Measurements from ENCODE around the gene SCMH1. TPM values are rescaled to one million over a fixed set of nuclear protein-coding genes. Genes with fewer than 3 reads are reported as not detected.

Gene SCMH1
- total RNA-seq, 1 experiment from 2014 or later, result 19.4 TPM

DNA sequence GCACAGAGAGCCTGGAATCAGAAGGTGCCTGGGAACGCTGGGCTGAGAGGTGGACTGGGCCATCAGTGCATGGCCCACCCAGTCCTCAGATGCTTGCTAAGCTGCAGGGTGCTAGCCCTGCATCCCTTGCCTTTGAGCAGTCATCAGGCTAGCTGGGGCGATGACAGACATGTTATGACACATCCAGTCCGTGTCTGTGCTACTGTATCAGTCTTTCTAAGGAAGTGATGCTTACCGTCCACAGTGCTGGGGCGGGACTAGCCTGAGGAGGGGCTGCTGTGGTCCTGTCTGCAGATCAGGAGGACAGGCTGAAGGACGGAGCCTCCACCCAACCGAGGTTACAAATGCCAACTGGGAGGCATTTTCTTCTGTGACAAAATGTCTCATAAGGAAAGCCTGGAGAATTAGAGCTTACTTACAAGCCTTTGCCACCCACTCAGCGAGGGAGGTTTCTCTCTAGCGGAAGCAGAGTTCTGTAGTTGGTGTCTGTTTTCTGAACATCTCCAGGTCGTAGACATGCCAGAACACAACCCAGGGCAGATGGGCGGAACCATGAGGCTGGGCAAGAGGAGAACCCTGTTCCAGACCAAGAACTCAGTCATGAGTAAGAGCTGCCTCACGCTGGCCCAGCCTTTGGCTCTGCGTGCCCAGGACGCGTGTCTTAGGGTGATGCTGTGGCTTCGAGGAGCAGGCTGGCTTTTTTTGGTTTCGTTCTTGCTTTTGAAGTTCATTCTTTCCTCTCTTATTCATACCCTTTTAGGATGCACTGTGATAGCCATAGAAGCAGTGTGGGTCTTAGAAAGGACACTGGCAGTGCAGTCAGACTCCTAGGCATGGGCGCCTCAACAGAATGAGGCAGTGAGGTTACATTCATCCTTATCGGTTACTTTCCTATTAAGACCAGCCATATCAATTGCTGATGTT lies 234.9 kb downstream of the SCMH1 start (continued):
- TF ChIP-seq, protein P1, sequence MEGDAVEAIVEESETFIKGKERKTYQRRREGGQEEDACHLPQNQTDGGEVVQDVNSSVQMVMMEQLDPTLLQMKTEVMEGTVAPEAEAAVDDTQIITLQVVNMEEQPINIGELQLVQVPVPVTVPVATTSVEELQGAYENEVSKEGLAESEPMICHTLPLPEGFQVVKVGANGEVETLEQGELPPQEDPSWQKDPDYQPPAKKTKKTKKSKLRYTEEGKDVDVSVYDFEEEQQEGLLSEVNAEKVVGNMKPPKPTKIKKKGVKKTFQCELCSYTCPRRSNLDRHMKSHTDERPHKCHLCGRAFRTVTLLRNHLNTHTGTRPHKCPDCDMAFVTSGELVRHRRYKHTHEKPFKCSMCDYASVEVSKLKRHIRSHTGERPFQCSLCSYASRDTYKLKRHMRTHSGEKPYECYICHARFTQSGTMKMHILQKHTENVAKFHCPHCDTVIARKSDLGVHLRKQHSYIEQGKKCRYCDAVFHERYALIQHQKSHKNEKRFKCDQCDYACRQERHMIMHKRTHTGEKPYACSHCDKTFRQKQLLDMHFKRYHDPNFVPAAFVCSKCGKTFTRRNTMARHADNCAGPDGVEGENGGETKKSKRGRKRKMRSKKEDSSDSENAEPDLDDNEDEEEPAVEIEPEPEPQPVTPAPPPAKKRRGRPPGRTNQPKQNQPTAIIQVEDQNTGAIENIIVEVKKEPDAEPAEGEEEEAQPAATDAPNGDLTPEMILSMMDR (IDR thresholded peaks at IDR 0.05), result no peak
- TF ChIP-seq GABPB1 (CRISPR knock-in tag; IDR thresholded peaks at IDR 0.05), result no peak
- no peak for TF ChIP-seq KAT7 (CRISPR knock-in tag; IDR thresholded peaks at IDR 0.05; ENCODE audit: borderline replicate concordance)
- no peak for TF ChIP-seq ATF1 (CRISPR knock-in tag; IDR thresholded peaks at IDR 0.05)
- no peak for TF ChIP-seq SP1 (CRISPR knock-in tag; conservative IDR thresholded peaks at IDR 0.05)
- no peak for TF ChIP-seq ZNF416 (CRISPR knock-in tag; IDR thresholded peaks at IDR 0.05)
- TF ChIP-seq, protein P2, sequence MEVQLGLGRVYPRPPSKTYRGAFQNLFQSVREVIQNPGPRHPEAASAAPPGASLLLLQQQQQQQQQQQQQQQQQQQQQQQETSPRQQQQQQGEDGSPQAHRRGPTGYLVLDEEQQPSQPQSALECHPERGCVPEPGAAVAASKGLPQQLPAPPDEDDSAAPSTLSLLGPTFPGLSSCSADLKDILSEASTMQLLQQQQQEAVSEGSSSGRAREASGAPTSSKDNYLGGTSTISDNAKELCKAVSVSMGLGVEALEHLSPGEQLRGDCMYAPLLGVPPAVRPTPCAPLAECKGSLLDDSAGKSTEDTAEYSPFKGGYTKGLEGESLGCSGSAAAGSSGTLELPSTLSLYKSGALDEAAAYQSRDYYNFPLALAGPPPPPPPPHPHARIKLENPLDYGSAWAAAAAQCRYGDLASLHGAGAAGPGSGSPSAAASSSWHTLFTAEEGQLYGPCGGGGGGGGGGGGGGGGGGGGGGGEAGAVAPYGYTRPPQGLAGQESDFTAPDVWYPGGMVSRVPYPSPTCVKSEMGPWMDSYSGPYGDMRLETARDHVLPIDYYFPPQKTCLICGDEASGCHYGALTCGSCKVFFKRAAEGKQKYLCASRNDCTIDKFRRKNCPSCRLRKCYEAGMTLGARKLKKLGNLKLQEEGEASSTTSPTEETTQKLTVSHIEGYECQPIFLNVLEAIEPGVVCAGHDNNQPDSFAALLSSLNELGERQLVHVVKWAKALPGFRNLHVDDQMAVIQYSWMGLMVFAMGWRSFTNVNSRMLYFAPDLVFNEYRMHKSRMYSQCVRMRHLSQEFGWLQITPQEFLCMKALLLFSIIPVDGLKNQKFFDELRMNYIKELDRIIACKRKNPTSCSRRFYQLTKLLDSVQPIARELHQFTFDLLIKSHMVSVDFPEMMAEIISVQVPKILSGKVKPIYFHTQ (CRISPR knock-in tag; IDR thresholded peaks at IDR 0.05), result no peak
- TF ChIP-seq GTF2I (CRISPR knock-in tag; conservative IDR thresholded peaks at IDR 0.05), result no peak
- no peak for TF ChIP-seq NR2C2 (CRISPR knock-in tag; IDR thresholded peaks at IDR 0.05)

DNA sequence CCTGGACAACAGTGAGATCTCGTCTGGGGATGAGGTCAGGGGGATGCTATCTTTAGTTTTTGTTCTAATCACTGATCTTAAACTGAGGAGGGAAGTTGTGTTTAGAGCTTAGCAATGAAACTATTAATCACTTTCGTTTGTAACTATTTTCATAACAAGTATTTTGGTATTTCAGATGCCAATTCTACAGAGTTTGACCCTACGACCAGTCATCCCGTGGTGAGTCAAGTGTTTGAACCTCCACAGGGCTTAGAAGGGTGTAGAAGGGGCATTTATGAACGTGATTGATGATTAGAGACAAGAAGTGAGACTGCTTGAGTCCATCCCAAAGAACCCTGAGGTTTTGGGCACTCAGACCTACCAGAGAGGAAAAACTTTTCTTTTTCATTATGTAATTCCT lies 236.2 kb downstream of the SCMH1 start:
- Mint-ChIP-seq H3K36me3 (peaks cover 91% of the 10 kb centered on the region), H3K27me3 (ENCODE audit: low read depth) (no peaks in the 10 kb centered on the region), H3K9me3 (no peaks in the 10 kb centered on the region), H3K27ac (no peak overlapping the region), H3K4me1 (no peaks in the 10 kb centered on the region), H3K4me3 (no peak overlapping the region)
- TF ChIP-seq GTF2I (CRISPR knock-in tag; conservative IDR thresholded peaks at IDR 0.05), result no peak
- no peak for TF ChIP-seq MYBL2 (CRISPR knock-in tag; IDR thresholded peaks at IDR 0.05)
- ChIA-PET CTCF (no interaction called here), POLR2A (no interaction called here)
- DNase-seq (ENCODE audit: low spot score) (no peak), ATAC-seq (no peak)

DNA sequence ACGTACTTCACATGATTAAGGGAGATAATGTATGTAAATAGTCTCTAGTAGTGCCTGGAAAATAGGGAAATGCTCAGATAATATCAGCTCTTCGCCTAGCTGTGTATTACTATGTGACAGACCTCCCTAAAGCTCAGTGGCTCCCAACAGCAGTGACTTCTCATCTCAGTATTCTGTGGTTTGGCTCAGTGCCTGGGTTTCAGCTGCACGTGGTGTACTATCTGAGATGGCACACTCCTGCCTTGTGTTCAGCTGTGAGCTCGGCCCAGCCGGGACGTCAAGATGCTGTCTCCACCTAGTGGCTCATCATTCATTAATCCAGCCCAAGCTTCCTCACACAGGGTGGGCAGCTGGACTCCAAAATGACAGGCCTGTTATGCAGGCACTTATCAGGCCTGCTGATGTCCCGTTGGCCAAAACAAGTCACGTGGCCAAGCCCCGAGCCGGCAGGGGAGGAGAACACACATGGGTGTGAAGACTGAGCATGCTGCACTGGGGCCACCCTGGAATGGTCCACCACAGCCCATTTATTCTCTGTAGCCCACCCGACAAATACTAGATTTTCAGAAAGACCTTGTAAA lies 238.4 kb downstream of the SCMH1 start:
- H3K36me3 Mint-ChIP-seq, result peaks cover 87% of the 10 kb centered on the region
- H3K4me1 Mint-ChIP-seq, result no peaks in the 10 kb centered on the region
- no peak overlapping the region for H3K27ac Mint-ChIP-seq
- peak; percentile 80 for ATAC-seq
- no peak for DNase-seq (ENCODE audit: low spot score)
- H3K27me3 Mint-ChIP-seq (ENCODE audit: low read depth), result no peaks in the 10 kb centered on the region
- no peaks in the 10 kb centered on the region for H3K9me3 Mint-ChIP-seq
- no peak overlapping the region for H3K4me3 Mint-ChIP-seq
- POLR2A ChIA-PET, result no interaction called here
- CTCF ChIA-PET, result interaction anchor here (0.8 to 1.9 kb wide), 4 partner anchors 16 to 51 kb away, joined by 3 to 8 read pairs (median 4); partner anchors contain the start of gene SLFNL1
- TF ChIP-seq, protein P1 (IDR thresholded peaks at IDR 0.05), result no peak
- TF ChIP-seq, protein P3, sequence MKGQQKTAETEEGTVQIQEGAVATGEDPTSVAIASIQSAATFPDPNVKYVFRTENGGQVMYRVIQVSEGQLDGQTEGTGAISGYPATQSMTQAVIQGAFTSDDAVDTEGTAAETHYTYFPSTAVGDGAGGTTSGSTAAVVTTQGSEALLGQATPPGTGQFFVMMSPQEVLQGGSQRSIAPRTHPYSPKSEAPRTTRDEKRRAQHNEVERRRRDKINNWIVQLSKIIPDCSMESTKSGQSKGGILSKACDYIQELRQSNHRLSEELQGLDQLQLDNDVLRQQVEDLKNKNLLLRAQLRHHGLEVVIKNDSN (CRISPR knock-in tag; IDR thresholded peaks at IDR 0.05), result no peak
- TF ChIP-seq MXD4 (CRISPR knock-in tag; IDR thresholded peaks at IDR 0.05; ENCODE audit: borderline replicate concordance), result no peak
- TF ChIP-seq FOXK1 (CRISPR knock-in tag; IDR thresholded peaks at IDR 0.05), result no peak
- TF ChIP-seq, protein P4, sequence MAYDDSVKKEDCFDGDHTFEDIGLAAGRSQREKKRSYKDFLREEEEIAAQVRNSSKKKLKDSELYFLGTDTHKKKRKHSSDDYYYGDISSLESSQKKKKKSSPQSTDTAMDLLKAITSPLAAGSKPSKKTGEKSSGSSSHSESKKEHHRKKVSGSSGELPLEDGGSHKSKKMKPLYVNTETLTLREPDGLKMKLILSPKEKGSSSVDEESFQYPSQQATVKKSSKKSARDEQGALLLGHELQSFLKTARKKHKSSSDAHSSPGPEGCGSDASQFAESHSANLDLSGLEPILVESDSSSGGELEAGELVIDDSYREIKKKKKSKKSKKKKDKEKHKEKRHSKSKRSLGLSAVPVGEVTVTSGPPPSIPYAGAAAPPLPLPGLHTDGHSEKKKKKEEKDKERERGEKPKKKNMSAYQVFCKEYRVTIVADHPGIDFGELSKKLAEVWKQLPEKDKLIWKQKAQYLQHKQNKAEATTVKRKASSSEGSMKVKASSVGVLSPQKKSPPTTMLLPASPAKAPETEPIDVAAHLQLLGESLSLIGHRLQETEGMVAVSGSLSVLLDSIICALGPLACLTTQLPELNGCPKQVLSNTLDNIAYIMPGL (CRISPR knock-in tag; IDR thresholded peaks at IDR 0.05), result no peak
- no peak for TF ChIP-seq JAZF1 (CRISPR knock-in tag; IDR thresholded peaks at IDR 0.05)
- TF ChIP-seq TP53 (CRISPR knock-in tag; IDR thresholded peaks at IDR 0.05), result no peak
- no peak for TF ChIP-seq ESRRA (CRISPR knock-in tag; IDR thresholded peaks at IDR 0.05; ENCODE audit: borderline replicate concordance)
- TF ChIP-seq, protein P5, sequence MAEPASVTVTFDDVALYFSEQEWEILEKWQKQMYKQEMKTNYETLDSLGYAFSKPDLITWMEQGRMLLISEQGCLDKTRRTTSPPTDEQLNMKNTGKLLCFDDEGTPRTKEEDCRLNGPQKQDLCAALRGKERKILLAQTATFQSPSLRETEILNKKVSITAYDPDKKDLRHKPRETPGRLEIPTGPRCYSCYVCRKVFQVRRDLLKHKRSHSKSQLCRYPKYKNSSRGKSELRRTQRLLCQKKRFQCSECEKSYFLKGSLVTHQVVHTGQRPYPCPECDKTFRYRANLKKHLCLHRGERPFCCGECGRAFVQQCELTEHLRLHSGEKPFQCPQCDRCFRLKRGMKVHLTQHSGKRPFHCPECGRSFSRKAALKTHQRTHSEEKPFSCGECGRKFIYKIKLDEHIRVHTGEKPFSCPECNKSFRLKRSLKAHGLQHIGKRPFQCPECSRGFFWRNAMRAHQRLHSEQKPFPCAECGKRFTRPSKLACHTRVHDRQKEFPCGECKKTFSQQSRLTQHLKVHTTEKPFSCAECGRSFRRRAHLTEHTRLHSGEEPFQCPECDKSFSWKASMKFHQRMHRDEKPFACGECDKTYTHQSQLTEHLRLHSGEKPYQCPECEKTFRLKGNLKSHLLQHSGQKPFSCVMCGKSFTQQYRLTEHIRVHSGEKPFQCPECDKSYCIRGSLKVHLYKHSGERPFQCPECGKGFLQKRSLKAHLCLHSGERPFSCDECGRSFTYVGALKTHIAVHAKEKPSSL (CRISPR knock-in tag; conservative IDR thresholded peaks at IDR 0.05), result no peak
- no peak for TF ChIP-seq GRHL2 (CRISPR knock-in tag; IDR thresholded peaks at IDR 0.05; ENCODE audit: insufficient replicate concordance, severe bottlenecking)
- TF ChIP-seq MYBL2 (CRISPR knock-in tag; IDR thresholded peaks at IDR 0.05), result no peak
